PFSK-1 (cell line): ENCODE results near the gene GRIN2D.

ENCODE experiments used
- FOXP2 ChIP-seq: optimal IDR thresholded peaks from 2 replicates; pipeline ENCODE3; 2011; ENCODE audit warnings: borderline replicate concordance, control low read depth, inconsistent platforms; ENCODE audit not compliant: insufficient read depth; ENCODE audit errors: extremely low read length, extremely low read depth
- POLR2AphosphoS5 ChIP-seq: IDR thresholded peaks from 2 replicates; pipeline ENCODE4 v1.6.1; 2012; ENCODE audit warnings: low read depth, mild to moderate bottlenecking, control low read depth, low read length, moderate library complexity
- REST ChIP-seq, 2 experiments: IDR thresholded peaks; 2 replicates each; pipeline versions ENCODE4 v1.6.1 to v1.8.0; 2011 to 2012; ENCODE audit warnings: low read depth in 2 of 2, low read length in 2 of 2, control low read depth in 1 of 2, inconsistent platforms in 1 of 2, mild to moderate bottlenecking in 1 of 2, moderate library complexity in 1 of 2; ENCODE audit not compliant: insufficient read depth in 1 of 2
- SIN3A ChIP-seq: IDR thresholded peaks from 2 replicates; pipeline ENCODE4 v1.6.1; 2012; ENCODE audit warnings: mild to moderate bottlenecking, low read length, moderate library complexity, borderline replicate concordance; ENCODE audit not compliant: insufficient read depth
- TAF1 ChIP-seq: IDR thresholded peaks from 2 replicates; pipeline ENCODE4 v1.6.1; 2012; ENCODE audit warnings: low read length, control low read depth, borderline replicate concordance; ENCODE audit not compliant: insufficient read depth

GRIN2D gene

DNA sequence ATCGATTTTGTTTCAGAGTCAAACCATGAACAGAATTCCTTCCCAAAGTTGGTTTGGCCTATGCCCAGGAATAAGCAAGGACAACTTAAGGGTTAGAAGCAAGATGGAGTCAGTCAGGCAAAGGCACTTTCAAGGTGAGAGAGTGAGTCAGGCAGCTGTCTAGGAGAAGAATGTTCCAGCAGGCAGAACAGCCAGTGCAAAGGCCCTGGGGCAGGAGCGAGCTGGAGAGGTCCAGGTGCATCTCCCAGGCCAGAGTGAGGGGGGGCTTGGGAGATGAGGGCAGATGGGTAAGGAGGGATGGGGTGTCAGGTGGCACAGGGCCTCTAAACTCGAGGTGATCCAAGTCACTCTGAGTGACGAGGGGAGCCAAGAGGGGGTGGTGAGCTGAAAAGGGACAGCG is 43.1 kb downstream of the GRIN2D start:
- TF ChIP-seq POLR2AphosphoS5, result no peak
- no peak for TF ChIP-seq REST (IDR thresholded peaks at IDR 0.05; ENCODE audit: insufficient read depth in 1 of 2, low read depth in 2 of 2, low read length in 2 of 2)
- TF ChIP-seq TAF1, result no peak
- TF ChIP-seq SIN3A, result no peak

GRCh38 chr19:48441360-48442050 is 48.0 kb downstream of the GRIN2D start:
- TF ChIP-seq REST (IDR thresholded peaks at IDR 0.05; ENCODE audit: insufficient read depth in 1 of 2, low read depth in 2 of 2, low read length in 2 of 2) (no peak), SIN3A (no peak), FOXP2 (no peak), TAF1 (no peak), POLR2AphosphoS5 (no peak)

DNA sequence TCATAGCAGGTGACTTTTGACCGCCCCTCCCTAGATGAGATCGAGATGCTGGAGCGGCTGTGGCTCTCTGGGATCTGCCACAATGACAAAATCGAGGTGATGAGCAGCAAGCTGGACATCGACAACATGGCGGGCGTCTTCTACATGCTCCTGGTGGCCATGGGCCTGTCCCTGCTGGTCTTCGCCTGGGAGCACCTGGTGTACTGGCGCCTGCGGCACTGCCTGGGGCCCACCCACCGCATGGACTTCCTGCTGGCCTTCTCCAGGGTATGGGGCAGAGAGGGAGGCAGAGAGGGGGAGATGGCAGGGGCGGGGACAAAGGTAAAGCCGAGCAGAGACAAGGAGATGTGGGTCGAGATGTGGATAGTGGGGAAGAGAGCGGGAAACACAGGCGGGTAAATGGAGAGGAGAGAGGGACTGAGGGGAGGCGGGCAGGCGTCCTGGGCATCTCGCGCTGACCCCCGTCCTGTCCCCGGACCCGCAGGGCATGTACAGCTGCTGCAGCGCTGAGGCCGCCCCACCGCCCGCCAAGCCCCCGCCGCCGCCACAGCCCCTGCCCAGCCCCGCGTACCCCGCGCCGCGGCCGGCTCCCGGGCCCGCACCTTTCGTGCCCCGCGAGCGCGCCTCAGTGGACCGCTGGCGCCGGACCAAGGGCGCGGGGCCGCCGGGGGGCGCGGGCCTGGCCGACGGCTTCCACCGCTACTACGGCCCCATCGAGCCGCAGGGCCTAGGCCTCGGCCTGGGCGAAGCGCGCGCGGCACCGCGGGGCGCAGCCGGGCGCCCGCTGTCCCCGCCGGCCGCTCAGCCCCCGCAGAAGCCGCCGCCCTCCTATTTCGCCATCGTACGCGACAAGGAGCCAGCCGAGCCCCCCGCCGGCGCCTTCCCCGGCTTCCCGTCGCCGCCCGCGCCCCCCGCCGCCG is 48.9 kb downstream of the GRIN2D start:
- TF ChIP-seq FOXP2 (no peak), POLR2AphosphoS5 (no peak), SIN3A (no peak), TAF1 (no peak), REST (IDR thresholded peaks at IDR 0.05; ENCODE audit: insufficient read depth in 1 of 2, low read depth in 2 of 2, low read length in 2 of 2) (no peak)

DNA sequence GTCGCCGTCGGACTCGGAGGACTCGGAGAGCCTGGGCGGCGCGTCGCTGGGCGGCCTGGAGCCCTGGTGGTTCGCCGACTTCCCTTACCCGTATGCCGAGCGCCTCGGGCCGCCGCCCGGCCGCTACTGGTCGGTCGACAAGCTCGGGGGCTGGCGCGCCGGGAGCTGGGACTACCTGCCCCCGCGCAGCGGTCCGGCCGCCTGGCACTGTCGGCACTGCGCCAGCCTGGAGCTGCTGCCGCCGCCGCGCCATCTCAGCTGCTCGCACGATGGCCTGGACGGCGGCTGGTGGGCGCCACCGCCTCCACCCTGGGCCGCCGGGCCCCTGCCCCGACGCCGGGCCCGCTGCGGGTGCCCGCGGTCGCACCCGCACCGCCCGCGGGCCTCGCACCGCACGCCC is 49.8 kb downstream of the GRIN2D start:
- TF ChIP-seq SIN3A, result no peak
